Panc1 (cell line): ENCODE data around the gene RBMS3. TPM values are rescaled to one million over a fixed set of nuclear protein-coding genes. Genes with fewer than 3 reads are reported as not detected.
"Not testable (repeated sequence)": the region's sequence is repeated elsewhere in the genome, so short reads cannot be mapped to it uniquely, and the experiment has no call there.

ENCODE experiments used
- ATAC-seq: fragments of 200-7000 bp; cut with Tn5 transposase; 2 replicates; pipeline ENCODE4 v1.9.1; 2020; ENCODE audit warnings: mild to moderate bottlenecking, moderate library complexity
- BruUV-seq: library from RNA; stranded (reverse); fragments of 400-500 nt; replicated peaks from 2 replicates; lab custom pipeline; 2021; lab: Mats Ljungman, UMichigan
- CTCF ChIA-PET: fragments of 300-600 bp; sonication (Branson Sonifier 250); formaldehyde crosslinking; loops from one replicate; lab custom pipeline; 2022; ENCODE audit warnings: antibody characterized with exemption; lab: Charles Lee
- POLR2A ChIA-PET: fragments of 300-600 bp; sonication (Branson Sonifier 250); formaldehyde crosslinking; loops from one replicate; lab custom pipeline; 2022; ENCODE audit warnings: antibody characterized with exemption; lab: Charles Lee
- DNase-seq: peaks from one replicate; pipeline ENCODE4 v3.0.0-alpha.2; 2010; ENCODE audit warnings: low read depth, low spot score
- H3K27ac ChIP-seq: 2 replicates; pipeline ENCODE4 v1.5.1; 2011; ENCODE audit warnings: mild to moderate bottlenecking, low read length, inconsistent platforms
- H3K27me3 ChIP-seq: fragments of 200-500 bp; sonication (Bioruptor generic); 2 replicates; pipeline ENCODE4 v1.6.0; 2014; ENCODE audit warnings: low read length, inconsistent platforms; ENCODE audit not compliant: control insufficient read depth, insufficient read depth
- H3K36me3 ChIP-seq: fragments of 200-500 bp; sonication (Bioruptor generic); 2 replicates; pipeline ENCODE4 v1.5.1; 2014; ENCODE audit warnings: inconsistent platforms, mild to moderate bottlenecking, low read length, moderate library complexity; ENCODE audit not compliant: control insufficient read depth, insufficient read depth
- H3K4me1 ChIP-seq: 2 replicates; pipeline ENCODE4 v1.5.1; 2011; ENCODE audit warnings: inconsistent platforms, mild to moderate bottlenecking, low read length, moderate library complexity; ENCODE audit not compliant: control insufficient read depth, insufficient read depth
- H3K4me3 ChIP-seq, 2 experiments: 2 replicates each; pipeline ENCODE4 v1.5.1; 2011 to 2012; ENCODE audit warnings: low read depth in 2 of 2, low read length in 2 of 2, mild to moderate bottlenecking in 2 of 2, inconsistent platforms in 1 of 2, moderate library complexity in 1 of 2
- H3K9me3 ChIP-seq: fragments of 200-500 bp; sonication (Bioruptor generic); 2 replicates; pipeline ENCODE4 v1.5.1; 2014; ENCODE audit warnings: low read depth, mild to moderate bottlenecking, inconsistent platforms, low read length, moderate library complexity; ENCODE audit not compliant: control insufficient read depth, insufficient read depth
- CTCF ChIP-seq: fragments of 450-650 bp; IDR thresholded peaks from 2 replicates; pipeline ENCODE4 v1.5.1; 2017; ENCODE audit warnings: mild to moderate bottlenecking
- POLR2AphosphoS5 ChIP-seq: IDR thresholded peaks from 2 replicates; pipeline ENCODE4 v1.6.1; 2012; ENCODE audit warnings: mild to moderate bottlenecking, low read depth, low read length, moderate library complexity
- SIN3A ChIP-seq: IDR thresholded peaks from 2 replicates; pipeline ENCODE4 v1.6.1; 2012; ENCODE audit warnings: low read depth, mild to moderate bottlenecking, low read length, moderate library complexity, borderline replicate concordance; ENCODE audit not compliant: insufficient read depth
- TCF7L2 ChIP-seq: IDR thresholded peaks from 2 replicates; pipeline ENCODE4 v1.6.1; 2011; ENCODE audit warnings: mild to moderate bottlenecking, low read depth, low read length, inconsistent platforms
- in situ Hi-C: cut with HindIII; loops from 2 replicates; pipeline ENCODE4 v1.10.0; 2016; ENCODE audit warnings: low sequenced_read_pairs, low pct_unique_long_range_greater_than_20kb
- intact Hi-C: fragments of 100-400 bp; cut with micrococcal nuclease; formaldehyde crosslinking; loops from one replicate; pipeline ENCODE4 v1.10.0; 2022; ENCODE audit not compliant: unreplicated experiment
- total RNA-seq: library from RNA; stranded (reverse); gene quantifications from one replicate; pipeline ENCODE4 v1.2.1, GENCODE V29; 2021; ENCODE audit not compliant: unreplicated experiment
- TF ChIP-seq, protein P1 (sequence below), 2 experiments: IDR thresholded peaks; 2 replicates each; pipeline ENCODE4 v1.6.1; 2011 to 2012; ENCODE audit warnings: low read depth in 2 of 2, control low read depth in 1 of 2, low read length in 1 of 2, mild to moderate bottlenecking in 1 of 2, moderate library complexity in 1 of 2; ENCODE audit not compliant: insufficient read depth in 1 of 2

The RBMS3 gene
- total RNA-seq, 1 experiment from 2014 or later, result 1.1 TPM

DNA sequence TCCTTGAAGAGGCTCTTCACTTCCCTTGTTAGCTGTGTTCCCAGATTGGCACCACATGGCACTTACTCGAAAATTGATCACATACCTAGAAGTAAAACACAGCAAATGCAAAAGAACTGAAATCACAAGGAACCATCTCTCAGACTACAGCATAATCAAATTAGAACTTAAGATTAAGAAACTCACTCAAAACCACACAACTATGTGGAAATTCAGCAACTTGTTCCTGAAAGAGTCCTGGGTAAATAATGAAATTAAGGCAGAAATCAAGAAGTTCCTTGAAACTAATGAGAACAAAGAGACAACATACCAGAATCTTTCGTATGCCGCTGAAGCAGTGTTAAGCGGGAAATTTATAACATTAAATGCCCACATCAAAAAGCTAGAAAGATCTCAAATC, 759.3 kb downstream of the RBMS3 start:
- H3K4me1 ChIP-seq, result no peaks in the 10 kb centered on the region; the same call in 1 of the 2 replicates
- ATAC-seq (no peak), DNase-seq (no peak)
- CTCF ChIA-PET, result no interaction called here
- in situ Hi-C loops, result no loop called here
- H3K9me3 ChIP-seq, result no peaks in the 10 kb centered on the region
- H3K36me3 ChIP-seq, result no peaks in the 10 kb centered on the region
- BruUV-seq, result no TSS peak
- H3K27ac ChIP-seq, result no peak overlapping the region
- POLR2A ChIA-PET, result no interaction called here
- no peak overlapping the region for H3K4me3 ChIP-seq
- no peak for TF ChIP-seq SIN3A
- TF ChIP-seq, protein P1, sequence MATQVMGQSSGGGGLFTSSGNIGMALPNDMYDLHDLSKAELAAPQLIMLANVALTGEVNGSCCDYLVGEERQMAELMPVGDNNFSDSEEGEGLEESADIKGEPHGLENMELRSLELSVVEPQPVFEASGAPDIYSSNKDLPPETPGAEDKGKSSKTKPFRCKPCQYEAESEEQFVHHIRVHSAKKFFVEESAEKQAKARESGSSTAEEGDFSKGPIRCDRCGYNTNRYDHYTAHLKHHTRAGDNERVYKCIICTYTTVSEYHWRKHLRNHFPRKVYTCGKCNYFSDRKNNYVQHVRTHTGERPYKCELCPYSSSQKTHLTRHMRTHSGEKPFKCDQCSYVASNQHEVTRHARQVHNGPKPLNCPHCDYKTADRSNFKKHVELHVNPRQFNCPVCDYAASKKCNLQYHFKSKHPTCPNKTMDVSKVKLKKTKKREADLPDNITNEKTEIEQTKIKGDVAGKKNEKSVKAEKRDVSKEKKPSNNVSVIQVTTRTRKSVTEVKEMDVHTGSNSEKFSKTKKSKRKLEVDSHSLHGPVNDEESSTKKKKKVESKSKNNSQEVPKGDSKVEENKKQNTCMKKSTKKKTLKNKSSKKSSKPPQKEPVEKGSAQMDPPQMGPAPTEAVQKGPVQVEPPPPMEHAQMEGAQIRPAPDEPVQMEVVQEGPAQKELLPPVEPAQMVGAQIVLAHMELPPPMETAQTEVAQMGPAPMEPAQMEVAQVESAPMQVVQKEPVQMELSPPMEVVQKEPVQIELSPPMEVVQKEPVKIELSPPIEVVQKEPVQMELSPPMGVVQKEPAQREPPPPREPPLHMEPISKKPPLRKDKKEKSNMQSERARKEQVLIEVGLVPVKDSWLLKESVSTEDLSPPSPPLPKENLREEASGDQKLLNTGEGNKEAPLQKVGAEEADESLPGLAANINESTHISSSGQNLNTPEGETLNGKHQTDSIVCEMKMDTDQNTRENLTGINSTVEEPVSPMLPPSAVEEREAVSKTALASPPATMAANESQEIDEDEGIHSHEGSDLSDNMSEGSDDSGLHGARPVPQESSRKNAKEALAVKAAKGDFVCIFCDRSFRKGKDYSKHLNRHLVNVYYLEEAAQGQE (IDR thresholded peaks at IDR 0.05; ENCODE audit: insufficient read depth in 1 of 2, low read depth in 2 of 2, low read length in 1 of 2), result no peak
- TF ChIP-seq CTCF, result no peak
- TF ChIP-seq TCF7L2, result no peak
- no peaks in the 10 kb centered on the region for H3K27me3 ChIP-seq
- intact Hi-C loops, result loop anchor here (5.0 kb wide), 2 partner anchors 157 to 707 kb away; no protein-coding TSS in a partner anchor

GRCh38 chr3:30041481-30041880, 760.6 kb downstream of the RBMS3 start:
- in situ Hi-C loops, CTCF ChIA-PET, POLR2A ChIA-PET, H3K36me3 ChIP-seq, H3K27ac ChIP-seq, ATAC-seq, BruUV-seq, H3K27me3 ChIP-seq, DNase-seq, H3K4me1 ChIP-seq, H3K9me3 ChIP-seq, H3K4me3 ChIP-seq: not testable (repeated sequence)
- intact Hi-C loops, result loop anchor here (5.0 kb wide), 2 partner anchors 156 to 706 kb away; no protein-coding TSS in a partner anchor

- Histone ChIP-seq H3K27me3 (no peaks in the 10 kb centered on the region), H3K4me1 (no peaks in the 10 kb centered on the region; the same call in 1 of the 2 replicates), H3K27ac (no peak overlapping the region), H3K36me3 (no peaks in the 10 kb centered on the region), H3K4me3 (no peak overlapping the region), H3K9me3 (no peaks in the 10 kb centered on the region)
- ChIA-PET CTCF (no interaction called here), POLR2A (no interaction called here)
- TF ChIP-seq TCF7L2, result no peak
- no peak for TF ChIP-seq SIN3A
- TF ChIP-seq CTCF, result peak; percentile 65; the same call in 1 of the 2 replicates
- no peak for TF ChIP-seq POLR2AphosphoS5
- TF ChIP-seq, protein P1 (IDR thresholded peaks at IDR 0.05; ENCODE audit: insufficient read depth in 1 of 2, low read depth in 2 of 2, low read length in 1 of 2), result no peak
- DNase-seq (peak; percentile 38), ATAC-seq (peak; percentile 70; the same call in 1 of the 2 replicates)
- intact Hi-C loops, result loop anchor here (2.0 to 5.0 kb wide), 3 partner anchors 155 to 705 kb away; no protein-coding TSS in a partner anchor
- in situ Hi-C loops, result no loop called here
- BruUV-seq, result no TSS peak
Observed at GRCh38 chr3:30042274-30042859, 761.5 kb downstream of the RBMS3 start.
